ENCODE results near the gene SLC1A4.

GRCh38 chr2:65027616-65028244, 38.5 kb downstream of the SLC1A4 start:
- TF ChIP-seq CTCF (IDR thresholded peaks at IDR 0.05) (no peak), POLR2A (IDR thresholded peaks at IDR 0.05) (no peak)
